ENCODE measurements around the gene SLX4IP. TPM values are rescaled to one million over a fixed set of nuclear protein-coding genes. Genes with fewer than 3 reads are reported as not detected.

SLX4IP gene
- total RNA-seq, 2 experiments from 2014 or later, result 1.6 to 1.8 TPM

DNA sequence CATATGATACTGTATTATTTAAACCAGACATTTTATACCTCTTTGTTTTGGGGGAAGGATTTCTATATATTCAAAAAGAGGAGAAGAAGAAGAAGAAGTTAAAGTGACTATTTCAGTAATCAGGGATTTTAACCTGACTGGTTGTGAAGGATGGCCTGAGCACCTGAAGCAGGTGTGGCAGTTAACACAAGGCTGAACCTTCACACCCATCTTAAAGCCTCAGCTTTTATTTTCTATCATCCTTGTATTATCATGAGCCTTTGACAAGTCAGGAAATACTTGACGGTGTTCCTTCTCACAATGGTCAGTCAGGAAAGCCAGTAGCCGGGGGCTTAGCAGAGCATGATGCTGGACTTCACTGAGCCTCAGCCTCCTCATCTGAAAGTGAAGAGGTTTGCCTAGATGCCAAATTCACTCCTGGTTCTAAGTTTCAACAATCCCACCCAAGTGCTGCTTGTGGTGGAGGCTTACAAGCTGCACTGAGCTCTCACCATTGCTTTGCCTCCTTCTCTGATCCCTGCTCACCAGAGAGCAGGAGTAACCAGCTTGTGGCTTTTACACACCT, 121.5 kb downstream of the SLX4IP start:
- Histone ChIP-seq H3K36me3 (ENCODE audit: insufficient read depth, low read length) (no peaks in the 10 kb centered on the region), H3K27me3 (ENCODE audit: control insufficient read depth in 1 of 2, insufficient read depth in 2 of 2, low read length in 2 of 2) (no peaks in the 10 kb centered on the region), H3K4me1 (ENCODE audit: insufficient read depth, low read length) (no peaks in the 10 kb centered on the region), H3K27ac (ENCODE audit: low read depth in 1 of 2, low read length in 2 of 2) (no peak overlapping the region), H3K4me3 (ENCODE audit: low read length) (no peak overlapping the region), H3K9me3 (ENCODE audit: control insufficient read depth in 1 of 2, insufficient read depth in 1 of 2, low read length in 2 of 2) (no peaks in the 10 kb centered on the region)
- ATAC-seq (ENCODE audit: poor library complexity) (no peak), DNase-seq (no peak)
- Mint-ChIP-seq H3K4me3 (no peak overlapping the region), H3K36me3 (ENCODE audit: low read depth) (peaks cover 45% of the 10 kb centered on the region), H3K9me3 (no peaks in the 10 kb centered on the region), H3K27ac (no peak overlapping the region), H3K4me1 (ENCODE audit: low read depth) (peaks cover 18% of the 10 kb centered on the region), H3K27me3 (no peaks in the 10 kb centered on the region)
- TF ChIP-seq, protein P1, sequence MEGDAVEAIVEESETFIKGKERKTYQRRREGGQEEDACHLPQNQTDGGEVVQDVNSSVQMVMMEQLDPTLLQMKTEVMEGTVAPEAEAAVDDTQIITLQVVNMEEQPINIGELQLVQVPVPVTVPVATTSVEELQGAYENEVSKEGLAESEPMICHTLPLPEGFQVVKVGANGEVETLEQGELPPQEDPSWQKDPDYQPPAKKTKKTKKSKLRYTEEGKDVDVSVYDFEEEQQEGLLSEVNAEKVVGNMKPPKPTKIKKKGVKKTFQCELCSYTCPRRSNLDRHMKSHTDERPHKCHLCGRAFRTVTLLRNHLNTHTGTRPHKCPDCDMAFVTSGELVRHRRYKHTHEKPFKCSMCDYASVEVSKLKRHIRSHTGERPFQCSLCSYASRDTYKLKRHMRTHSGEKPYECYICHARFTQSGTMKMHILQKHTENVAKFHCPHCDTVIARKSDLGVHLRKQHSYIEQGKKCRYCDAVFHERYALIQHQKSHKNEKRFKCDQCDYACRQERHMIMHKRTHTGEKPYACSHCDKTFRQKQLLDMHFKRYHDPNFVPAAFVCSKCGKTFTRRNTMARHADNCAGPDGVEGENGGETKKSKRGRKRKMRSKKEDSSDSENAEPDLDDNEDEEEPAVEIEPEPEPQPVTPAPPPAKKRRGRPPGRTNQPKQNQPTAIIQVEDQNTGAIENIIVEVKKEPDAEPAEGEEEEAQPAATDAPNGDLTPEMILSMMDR (IDR thresholded peaks at IDR 0.05), result no peak
- intact Hi-C loops (cut with DNase I, micrococcal nuclease), result no loop called here
- CTCF ChIA-PET, result no interaction called here
- POLR2A ChIA-PET, result no interaction called here

DNA sequence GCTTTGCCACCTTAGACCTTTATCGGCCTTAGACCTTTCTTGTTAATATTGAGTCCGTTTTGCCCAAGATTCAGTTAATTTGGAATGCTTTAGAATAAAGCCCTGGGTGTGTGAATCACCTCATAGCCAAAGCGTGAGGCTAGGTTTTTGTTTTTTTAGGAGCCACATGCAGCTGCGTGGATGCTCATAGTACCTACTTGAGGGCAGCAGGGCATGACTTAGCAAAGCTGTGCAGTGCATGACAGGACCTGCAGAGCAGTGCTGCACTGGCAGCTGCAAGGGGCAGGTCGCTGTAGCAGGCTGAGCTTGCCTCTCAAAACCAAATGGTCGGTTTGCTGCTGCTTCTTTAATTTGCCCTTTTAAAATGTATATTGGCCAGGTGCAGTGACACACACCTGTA, 122.6 kb downstream of the SLX4IP start:
- H3K9me3 Mint-ChIP-seq, result no peaks in the 10 kb centered on the region
- H3K4me1 ChIP-seq (ENCODE audit: insufficient read depth, low read length), result no peaks in the 10 kb centered on the region
- peaks cover 0 to 4% of the 10 kb centered on the region in 2 experiments for H3K9me3 ChIP-seq (ENCODE audit: control insufficient read depth in 1 of 2, insufficient read depth in 1 of 2, low read length in 2 of 2)
- no peaks in the 10 kb centered on the region for H3K27me3 ChIP-seq (ENCODE audit: control insufficient read depth in 1 of 2, insufficient read depth in 2 of 2, low read length in 2 of 2)
- peaks cover 50% of the 10 kb centered on the region for H3K36me3 Mint-ChIP-seq (ENCODE audit: low read depth)
- ChIA-PET CTCF (no interaction called here), POLR2A (no interaction called here)
- H3K4me1 Mint-ChIP-seq (ENCODE audit: low read depth), result peaks cover 12% of the 10 kb centered on the region
- H3K27me3 Mint-ChIP-seq, result no peaks in the 10 kb centered on the region
- H3K27ac Mint-ChIP-seq, result no peak overlapping the region
- H3K4me3 Mint-ChIP-seq, result no peak overlapping the region
- H3K4me3 ChIP-seq (ENCODE audit: low read length), result no peak overlapping the region
- no peak for ATAC-seq (ENCODE audit: poor library complexity)
- DNase-seq, result no peak
- H3K27ac ChIP-seq (ENCODE audit: low read depth in 1 of 2, low read length in 2 of 2), result no peak overlapping the region
- H3K36me3 ChIP-seq (ENCODE audit: insufficient read depth, low read length), result no peaks in the 10 kb centered on the region
- TF ChIP-seq, protein P1 (IDR thresholded peaks at IDR 0.05), result no peak
- intact Hi-C loops (cut with DNase I, micrococcal nuclease), result no loop called here

DNA sequence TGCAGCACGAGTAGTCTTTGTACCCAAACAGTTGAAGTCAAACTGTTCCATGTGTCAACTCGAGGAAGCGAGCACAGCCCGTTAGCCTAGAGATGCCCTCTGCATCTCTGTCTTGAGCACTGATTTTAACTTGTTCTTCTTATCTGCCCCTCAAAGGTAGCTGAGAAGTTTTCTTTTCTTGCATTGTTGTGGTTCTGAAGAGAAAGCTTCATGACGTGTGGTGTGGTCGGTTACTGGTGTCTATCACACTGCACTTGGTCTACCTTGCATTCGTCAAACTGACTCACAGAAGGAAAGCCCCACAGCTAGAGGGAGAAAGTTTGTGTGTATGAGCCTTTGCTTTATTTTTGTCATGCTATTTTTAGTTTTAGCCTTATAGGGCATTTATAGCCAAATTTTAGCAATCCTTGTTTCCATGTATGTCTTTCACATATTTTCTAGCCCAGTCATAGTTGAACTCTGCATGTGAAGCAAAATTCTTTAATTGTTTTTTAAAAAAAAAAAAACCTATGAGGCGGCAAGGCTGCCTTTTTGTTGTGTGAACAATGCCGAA, 123.6 kb downstream of the SLX4IP start:
- Mint-ChIP-seq H3K27ac (no peak overlapping the region), H3K36me3 (ENCODE audit: low read depth) (peaks cover 61% of the 10 kb centered on the region), H3K9me3 (no peaks in the 10 kb centered on the region), H3K27me3 (no peaks in the 10 kb centered on the region), H3K4me3 (peak overlapping the region; percentile 15), H3K4me1 (ENCODE audit: low read depth) (peaks cover 22% of the 10 kb centered on the region)
- Histone ChIP-seq H3K27ac (ENCODE audit: low read depth in 1 of 2, low read length in 2 of 2) (no peak overlapping the region), H3K36me3 (ENCODE audit: insufficient read depth, low read length) (no peaks in the 10 kb centered on the region), H3K4me3 (ENCODE audit: low read length) (no peak overlapping the region), H3K27me3 (ENCODE audit: control insufficient read depth in 1 of 2, insufficient read depth in 2 of 2, low read length in 2 of 2) (no peaks in the 10 kb centered on the region), H3K9me3 (ENCODE audit: control insufficient read depth in 1 of 2, insufficient read depth in 1 of 2, low read length in 2 of 2) (peaks cover 0 to 4% of the 10 kb centered on the region in 2 experiments), H3K4me1 (ENCODE audit: insufficient read depth, low read length) (no peaks in the 10 kb centered on the region)
- ATAC-seq (ENCODE audit: poor library complexity) (peak; percentile 90), DNase-seq (peak in 5 of 14 experiments; percentile 6 to 46 (median 29))
- ChIA-PET POLR2A (interaction anchor here (1.1 kb wide), 1 partner anchor 46 kb away, joined by 3 read pairs; no protein-coding TSS in a partner anchor), CTCF (no interaction called here)
- TF ChIP-seq, protein P1 (IDR thresholded peaks at IDR 0.05), result no peak
- intact Hi-C loops (cut with DNase I, micrococcal nuclease), result no loop called here

Measured in CD4-positive, alpha-beta T cell (primary cell).